Liver (tissue), 9 donors: Measurements from ENCODE around the gene PMFBP1. TPM values are rescaled to one million over a fixed set of nuclear protein-coding genes. Genes with fewer than 3 reads are reported as not detected.

ENCODE experiments used
- DNase-seq: peaks from one replicate; pipeline ENCODE4 v3.0.0-alpha.2; 2017; ENCODE audit warnings: low spot score
- H3K27ac ChIP-seq, 2 donors: one replicate each; pipeline ENCODE4 v1.7.0; 2013; ENCODE audit warnings: inconsistent platforms in 2 of 2, low read length in 2 of 2, control low read depth in 1 of 2, low read depth in 1 of 2, mild to moderate bottlenecking in 1 of 2
- H3K27me3 ChIP-seq, 4 donors: one replicate each; pipeline versions ENCODE4 v1.6.1 to v1.7.0; 2013; ENCODE audit warnings: low read length in 3 of 4, inconsistent platforms in 1 of 4, mild to moderate bottlenecking in 1 of 4, moderate library complexity in 1 of 4; ENCODE audit not compliant: control insufficient read depth in 4 of 4, insufficient read depth in 4 of 4
- H3K36me3 ChIP-seq, 4 donors: one replicate each; pipeline versions ENCODE4 v1.6.1 to v1.7.0; 2013; ENCODE audit warnings: low read length in 3 of 4, mild to moderate bottlenecking in 3 of 4, low read depth in 1 of 4, moderate library complexity in 1 of 4; ENCODE audit not compliant: control insufficient read depth in 4 of 4, insufficient read depth in 3 of 4
- H3K4me1 ChIP-seq, 4 donors: one replicate each; pipeline versions ENCODE4 v1.6.1 to v1.7.0; 2013; ENCODE audit warnings: low read length in 3 of 4, mild to moderate bottlenecking in 3 of 4, moderate library complexity in 1 of 4; ENCODE audit not compliant: control insufficient read depth in 4 of 4, insufficient read depth in 4 of 4
- H3K4me3 ChIP-seq, 3 donors: one replicate each; pipeline versions ENCODE4 v1.6.1 to v1.7.0; 2013; ENCODE audit warnings: low read length in 3 of 3, control low read depth in 1 of 3, low read depth in 1 of 3, mild to moderate bottlenecking in 1 of 3
- H3K9ac ChIP-seq, 2 donors: one replicate each; pipeline ENCODE4 v1.7.0; 2013; ENCODE audit warnings: low read length in 2 of 2, mild to moderate bottlenecking in 2 of 2, moderate library complexity in 2 of 2, control low read depth in 1 of 2, low read depth in 1 of 2
- H3K9me3 ChIP-seq, 4 donors: one replicate each; pipeline versions ENCODE4 v1.6.1 to v1.7.0; 2013; ENCODE audit warnings: low read length in 3 of 4; ENCODE audit not compliant: control insufficient read depth in 4 of 4
- CTCF ChIP-seq: fragments of 150-350 bp; IDR thresholded peaks from 2 replicates; pipeline ENCODE4 v1.5.1; 2017; ENCODE audit warnings: improper control_type of control experiment, low read depth, low read length; ENCODE audit not compliant: missing input control
- EGR1 ChIP-seq, 2 donors: IDR thresholded peaks; 2 replicates each; pipeline ENCODE4 v1.6.1; 2016 to 2018; ENCODE audit warnings: antibody characterized with exemption in 2 of 2, low read depth in 2 of 2
- FOXA1 ChIP-seq: IDR thresholded peaks from 2 replicates; pipeline ENCODE4 v1.6.1; 2016; ENCODE audit warnings: antibody characterized with exemption
- GABPA ChIP-seq, 2 donors: IDR thresholded peaks in 1 of 2; conservative IDR thresholded peaks in 1 of 2; 2 replicates each; pipeline ENCODE4 v1.6.1; 2016; ENCODE audit warnings: antibody characterized with exemption in 2 of 2, mild to moderate bottlenecking in 1 of 2, moderate library complexity in 1 of 2
- HNF4A ChIP-seq, 2 donors: conservative IDR thresholded peaks; 2 replicates each; pipeline ENCODE4 v1.6.1; 2016; ENCODE audit warnings: antibody characterized with exemption in 2 of 2, mild to moderate bottlenecking in 2 of 2
- HNF4G ChIP-seq: IDR thresholded peaks from 2 replicates; pipeline ENCODE4 v1.6.1; 2016; ENCODE audit warnings: antibody characterized with exemption
- JUND ChIP-seq, 2 donors: IDR thresholded peaks; 2 replicates each; pipeline ENCODE4 v1.6.1; 2016; ENCODE audit warnings: antibody characterized with exemption in 2 of 2
- NR2F2 ChIP-seq: IDR thresholded peaks from 2 replicates; pipeline ENCODE4 v1.6.1; 2016; ENCODE audit warnings: antibody characterized with exemption
- RAD21 ChIP-seq, 2 donors: IDR thresholded peaks; 2 replicates each; pipeline ENCODE4 v1.6.1; 2016; ENCODE audit warnings: antibody characterized with exemption in 2 of 2, mild to moderate bottlenecking in 2 of 2
- RXRA ChIP-seq, 2 donors: IDR thresholded peaks; 2 replicates each; pipeline ENCODE4 v1.6.1; 2017 to 2018; ENCODE audit warnings: antibody characterized with exemption in 2 of 2, mild to moderate bottlenecking in 1 of 2
- SP1 ChIP-seq: IDR thresholded peaks from 2 replicates; pipeline ENCODE4 v1.6.1; 2018; ENCODE audit warnings: antibody characterized with exemption, mild to moderate bottlenecking
- TAF1 ChIP-seq: conservative IDR thresholded peaks from 2 replicates; pipeline ENCODE4 v1.6.1; 2016; ENCODE audit warnings: antibody characterized with exemption, mild to moderate bottlenecking
- YY1 ChIP-seq: IDR thresholded peaks from 2 replicates; pipeline ENCODE4 v1.6.1; 2016; ENCODE audit warnings: antibody characterized with exemption, mild to moderate bottlenecking
- WGBS: extraction: QIAGEN DNeasy Blood & Tissue Kit; methylation state at CpG from one replicate; pipeline ENCODE4 v1.1.7; 2013; 5-methylcytosine and 5-hydroxymethylcytosine counted together
- polyA plus RNA-seq, 2 donors: library from polyadenylated mRNA; stranded (reverse) in 1 of 2; unstranded in 1 of 2; fragments of 200-250 nt in 1 of 2; fragments of >200 nt in 1 of 2; fragmentation: Nextera tagmentation in 1 of 2; extraction: Ambion mirVana in 1 of 2; gene quantifications; one replicate each; pipeline versions ENCODE4 v1.2.1 to v1.2.3, GENCODE V29; 2013 to 2015
- total RNA-seq, 2 donors: library from RNA; depleted of rRNA; stranded (reverse); fragments of >200 nt; gene quantifications; one replicate each; pipeline ENCODE4 v1.2.3, GENCODE V29; 2014
- TF ChIP-seq, protein P1 (sequence below): IDR thresholded peaks from 2 replicates; pipeline ENCODE4 v1.6.1; 2016; ENCODE audit warnings: antibody characterized with exemption, mild to moderate bottlenecking
- TF ChIP-seq, protein P2 (sequence below): IDR thresholded peaks from 2 replicates; pipeline ENCODE4 v1.6.1; 2016; ENCODE audit warnings: antibody characterized with exemption
- TF ChIP-seq, protein P3 (sequence below): IDR thresholded peaks from 2 replicates; pipeline ENCODE4 v1.6.1; 2016; ENCODE audit warnings: antibody characterized with exemption
- donor health status: healthy.
- donor health status: healthy.
- donor health status: healthy.
- donor health status: healthy.
- donor health status: healthy.

PMFBP1 gene
- total and polyA plus RNA-seq, 4 donors = 0.06 to 1.4 (median 0.29) TPM

DNA sequence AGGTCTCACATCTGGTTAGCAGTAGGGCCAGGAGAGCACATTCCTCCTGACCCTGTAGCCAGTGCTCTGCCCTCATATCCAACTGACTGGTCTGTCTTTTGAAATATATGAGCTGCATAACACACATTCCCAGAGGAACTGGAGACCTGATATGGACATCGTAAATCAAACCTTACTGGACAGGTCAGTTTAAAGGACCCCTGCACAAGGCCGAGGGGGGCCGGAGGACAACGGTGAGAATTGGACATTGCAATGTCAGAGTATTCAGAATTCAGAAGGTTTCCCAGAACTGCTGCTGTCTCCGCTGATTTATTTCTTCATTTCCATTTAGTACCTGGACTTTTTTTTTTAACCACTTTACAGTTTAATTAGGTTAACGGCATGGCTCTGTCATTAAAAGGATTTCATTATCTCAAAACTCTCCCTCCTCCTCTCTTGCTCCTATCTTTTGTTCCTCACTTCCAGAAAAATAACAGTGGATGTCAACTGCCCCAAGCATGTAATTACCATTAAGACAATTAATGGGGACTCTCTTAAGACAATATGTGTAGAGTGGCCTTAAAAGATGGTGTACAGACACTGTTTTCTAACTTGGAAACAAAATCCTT is 4.9 kb downstream of the PMFBP1 start:
- Histone ChIP-seq H3K4me1 (no peaks in the 10 kb centered on the region), H3K9me3 (no peaks in the 10 kb centered on the region), H3K36me3 (no peaks in the 10 kb centered on the region), H3K4me3 (no peak overlapping the region), H3K27ac (no peak overlapping the region), H3K9ac (no peak overlapping the region), H3K27me3 (no peaks in the 10 kb centered on the region)
- TF ChIP-seq HNF4G = no peak
- TF ChIP-seq CTCF = no peak
- TF ChIP-seq EGR1 (IDR thresholded peaks at IDR 0.05; ENCODE audit: low read depth in 2 of 2) = no peak
- no peak for TF ChIP-seq HNF4A (conservative IDR thresholded peaks at IDR 0.05)
- TF ChIP-seq, protein P1, sequence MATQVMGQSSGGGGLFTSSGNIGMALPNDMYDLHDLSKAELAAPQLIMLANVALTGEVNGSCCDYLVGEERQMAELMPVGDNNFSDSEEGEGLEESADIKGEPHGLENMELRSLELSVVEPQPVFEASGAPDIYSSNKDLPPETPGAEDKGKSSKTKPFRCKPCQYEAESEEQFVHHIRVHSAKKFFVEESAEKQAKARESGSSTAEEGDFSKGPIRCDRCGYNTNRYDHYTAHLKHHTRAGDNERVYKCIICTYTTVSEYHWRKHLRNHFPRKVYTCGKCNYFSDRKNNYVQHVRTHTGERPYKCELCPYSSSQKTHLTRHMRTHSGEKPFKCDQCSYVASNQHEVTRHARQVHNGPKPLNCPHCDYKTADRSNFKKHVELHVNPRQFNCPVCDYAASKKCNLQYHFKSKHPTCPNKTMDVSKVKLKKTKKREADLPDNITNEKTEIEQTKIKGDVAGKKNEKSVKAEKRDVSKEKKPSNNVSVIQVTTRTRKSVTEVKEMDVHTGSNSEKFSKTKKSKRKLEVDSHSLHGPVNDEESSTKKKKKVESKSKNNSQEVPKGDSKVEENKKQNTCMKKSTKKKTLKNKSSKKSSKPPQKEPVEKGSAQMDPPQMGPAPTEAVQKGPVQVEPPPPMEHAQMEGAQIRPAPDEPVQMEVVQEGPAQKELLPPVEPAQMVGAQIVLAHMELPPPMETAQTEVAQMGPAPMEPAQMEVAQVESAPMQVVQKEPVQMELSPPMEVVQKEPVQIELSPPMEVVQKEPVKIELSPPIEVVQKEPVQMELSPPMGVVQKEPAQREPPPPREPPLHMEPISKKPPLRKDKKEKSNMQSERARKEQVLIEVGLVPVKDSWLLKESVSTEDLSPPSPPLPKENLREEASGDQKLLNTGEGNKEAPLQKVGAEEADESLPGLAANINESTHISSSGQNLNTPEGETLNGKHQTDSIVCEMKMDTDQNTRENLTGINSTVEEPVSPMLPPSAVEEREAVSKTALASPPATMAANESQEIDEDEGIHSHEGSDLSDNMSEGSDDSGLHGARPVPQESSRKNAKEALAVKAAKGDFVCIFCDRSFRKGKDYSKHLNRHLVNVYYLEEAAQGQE = no peak
- no peak for TF ChIP-seq RAD21 (IDR thresholded peaks at IDR 0.05)
- no peak for TF ChIP-seq GABPA (IDR thresholded peaks at IDR 0.05 in 1 of 2, conservative IDR thresholded peaks at IDR 0.05 in 1 of 2)
- TF ChIP-seq, protein P2, sequence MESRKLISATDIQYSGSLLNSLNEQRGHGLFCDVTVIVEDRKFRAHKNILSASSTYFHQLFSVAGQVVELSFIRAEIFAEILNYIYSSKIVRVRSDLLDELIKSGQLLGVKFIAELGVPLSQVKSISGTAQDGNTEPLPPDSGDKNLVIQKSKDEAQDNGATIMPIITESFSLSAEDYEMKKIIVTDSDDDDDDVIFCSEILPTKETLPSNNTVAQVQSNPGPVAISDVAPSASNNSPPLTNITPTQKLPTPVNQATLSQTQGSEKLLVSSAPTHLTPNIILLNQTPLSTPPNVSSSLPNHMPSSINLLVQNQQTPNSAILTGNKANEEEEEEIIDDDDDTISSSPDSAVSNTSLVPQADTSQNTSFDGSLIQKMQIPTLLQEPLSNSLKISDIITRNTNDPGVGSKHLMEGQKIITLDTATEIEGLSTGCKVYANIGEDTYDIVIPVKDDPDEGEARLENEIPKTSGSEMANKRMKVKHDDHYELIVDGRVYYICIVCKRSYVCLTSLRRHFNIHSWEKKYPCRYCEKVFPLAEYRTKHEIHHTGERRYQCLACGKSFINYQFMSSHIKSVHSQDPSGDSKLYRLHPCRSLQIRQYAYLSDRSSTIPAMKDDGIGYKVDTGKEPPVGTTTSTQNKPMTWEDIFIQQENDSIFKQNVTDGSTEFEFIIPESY = no peak
- 83% methylated on average over 6 of the region's 6 CpGs for whole genome bisulfite sequencing
- no peak for DNase-seq

DNA sequence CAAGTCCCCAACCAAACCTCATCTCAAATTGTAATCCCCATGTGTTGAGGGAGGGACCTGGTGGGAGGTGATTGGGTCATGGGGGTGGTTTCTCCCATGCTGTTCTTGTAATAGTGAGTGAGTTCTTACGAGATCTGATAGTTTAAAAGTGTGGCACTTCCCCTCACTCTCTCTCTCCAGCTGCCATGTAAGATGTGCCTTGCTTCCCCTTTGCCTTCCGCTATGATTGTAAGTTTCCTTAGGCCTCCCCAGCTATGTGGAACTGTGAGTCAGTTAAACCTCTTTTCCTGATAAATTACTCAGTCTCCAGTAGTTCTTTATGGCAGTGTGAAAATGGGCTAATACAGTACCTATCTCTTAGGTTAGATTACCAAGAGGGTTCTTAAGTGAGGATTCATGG is 5.8 kb downstream of the PMFBP1 start:
- H3K9ac ChIP-seq = no peak overlapping the region
- H3K4me1 ChIP-seq = no peaks in the 10 kb centered on the region
- WGBS = 87% methylated on average over 2 of the region's 2 CpGs
- H3K27me3 ChIP-seq = no peaks in the 10 kb centered on the region
- no peak for DNase-seq
- no peak overlapping the region for H3K27ac ChIP-seq
- H3K36me3 ChIP-seq = no peaks in the 10 kb centered on the region
- no peak overlapping the region for H3K4me3 ChIP-seq
- no peaks in the 10 kb centered on the region for H3K9me3 ChIP-seq
- TF ChIP-seq, protein P1 = no peak
- TF ChIP-seq TAF1 = no peak
- TF ChIP-seq JUND (IDR thresholded peaks at IDR 0.05) = no peak
- TF ChIP-seq NR2F2 = no peak
- no peak for TF ChIP-seq RAD21 (IDR thresholded peaks at IDR 0.05)
- TF ChIP-seq, protein P3, sequence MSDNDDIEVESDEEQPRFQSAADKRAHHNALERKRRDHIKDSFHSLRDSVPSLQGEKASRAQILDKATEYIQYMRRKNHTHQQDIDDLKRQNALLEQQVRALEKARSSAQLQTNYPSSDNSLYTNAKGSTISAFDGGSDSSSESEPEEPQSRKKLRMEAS = no peak
- TF ChIP-seq FOXA1 = no peak
- TF ChIP-seq CTCF = no peak
- TF ChIP-seq YY1 = no peak
- TF ChIP-seq, protein P2 = no peak
- no peak for TF ChIP-seq RXRA (IDR thresholded peaks at IDR 0.05)
- TF ChIP-seq SP1 = no peak
